ENCODE results near the gene NUP133.

GRCh38 chr1:229437443-229437842, 70.7 kb downstream of the NUP133 start:
- no peak for TF ChIP-seq CTCF (IDR thresholded peaks at IDR 0.05; ENCODE audit: extremely low read depth in 1 of 2, insufficient read depth in 1 of 2, low read depth in 1 of 2, low read length in 2 of 2)
- no peak for TF ChIP-seq POLR2A (IDR thresholded peaks at IDR 0.05; ENCODE audit: low read depth, low read length)
- TF ChIP-seq POLR2AphosphoS5 (IDR thresholded peaks at IDR 0.05; ENCODE audit: insufficient read depth, low read depth, low read length), result no peak

Data from endothelial cell of umbilical vein (primary cell).